Measurements from ENCODE around the gene CX3CR1.

DNA sequence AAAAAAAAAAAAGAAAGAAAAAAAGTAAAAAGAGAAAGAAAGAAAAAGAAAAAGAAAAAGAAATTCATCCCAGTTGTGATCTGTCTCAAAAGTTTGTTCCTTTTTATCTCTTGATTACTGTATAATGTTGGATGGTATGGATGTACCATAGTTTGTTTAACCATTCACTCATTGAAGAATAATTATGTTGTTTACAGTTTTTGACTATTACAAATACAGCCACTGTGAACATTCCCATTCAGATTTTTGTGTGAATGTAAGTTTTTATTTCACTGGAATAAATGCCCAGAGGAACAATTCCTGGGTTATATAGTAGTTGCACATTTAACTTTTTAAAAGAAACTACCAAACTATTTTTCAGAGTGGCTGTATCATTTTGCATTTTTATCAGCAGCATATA lies 39.4 kb upstream of the CX3CR1 start:
- no peak for TF ChIP-seq ZNF274 (IDR thresholded peaks at IDR 0.05; ENCODE audit: low read depth, low read length)
- no peak for TF ChIP-seq YY1 (IDR thresholded peaks at IDR 0.05; ENCODE audit: insufficient read depth, insufficient read length)

Data from NT2/D1 (cell line).